MV-4-11 (cell line): Measurements from ENCODE around the gene VWA5A.
"Not testable (repeated sequence)": the region's sequence is repeated elsewhere in the genome, so short reads cannot be mapped to it uniquely, and the experiment has no call there.

Experiments
- DNase-seq: peaks from one replicate; lab custom pipeline; 2025; lab: John Stamatoyannopoulos, UW

The VWA5A gene

GRCh38 chr11:124170315-124170714, 55.1 kb downstream of the VWA5A start:
- DNase-seq = not testable (repeated sequence)

- no peak for DNase-seq
Observed at GRCh38 chr11:124170801-124171586, 55.7 kb downstream of the VWA5A start.

- DNase-seq = no peak
Observed at GRCh38 chr11:124172101-124172500, 56.9 kb downstream of the VWA5A start.

GRCh38 chr11:124172599-124172998, 57.3 kb downstream of the VWA5A start:
- no peak for DNase-seq

- peak; percentile 40 for DNase-seq
Observed at GRCh38 chr11:124174001-124174583, 58.8 kb downstream of the VWA5A start.

GRCh38 chr11:124176925-124177715, 61.9 kb downstream of the VWA5A start:
- DNase-seq = no peak

GRCh38 chr11:124179310-124179709, 64.1 kb downstream of the VWA5A start:
- DNase-seq = no peak

- no peak for DNase-seq
Observed at GRCh38 chr11:124183068-124183467, 67.8 kb downstream of the VWA5A start, which contains the start of gene OR10D3. Gene OR10D3, plus strand, starts transcription at chr11:124183345. Its CDS starts 1,925 bp downstream, at chr11:124185270.

- DNase-seq = no peak
Observed at GRCh38 chr11:124190298-124191139, 75.3 kb downstream of the VWA5A start.

- peak; percentile 55 for DNase-seq
Observed at GRCh38 chr11:124193221-124194010, 78.2 kb downstream of the VWA5A start.

- no peak for DNase-seq
Observed at GRCh38 chr11:124194293-124195188, 79.3 kb downstream of the VWA5A start.

- DNase-seq = peak; percentile 73
Observed at GRCh38 chr11:124195189-124195734, 80.0 kb downstream of the VWA5A start.
